ENCODE results near the gene CLDN2.

GRCh38 chrX:106906361-106906760, 13.8 kb upstream of the CLDN2 start:
- TF ChIP-seq POLR2A (IDR thresholded peaks at IDR 0.05), result no peak
- TF ChIP-seq, protein P1, sequence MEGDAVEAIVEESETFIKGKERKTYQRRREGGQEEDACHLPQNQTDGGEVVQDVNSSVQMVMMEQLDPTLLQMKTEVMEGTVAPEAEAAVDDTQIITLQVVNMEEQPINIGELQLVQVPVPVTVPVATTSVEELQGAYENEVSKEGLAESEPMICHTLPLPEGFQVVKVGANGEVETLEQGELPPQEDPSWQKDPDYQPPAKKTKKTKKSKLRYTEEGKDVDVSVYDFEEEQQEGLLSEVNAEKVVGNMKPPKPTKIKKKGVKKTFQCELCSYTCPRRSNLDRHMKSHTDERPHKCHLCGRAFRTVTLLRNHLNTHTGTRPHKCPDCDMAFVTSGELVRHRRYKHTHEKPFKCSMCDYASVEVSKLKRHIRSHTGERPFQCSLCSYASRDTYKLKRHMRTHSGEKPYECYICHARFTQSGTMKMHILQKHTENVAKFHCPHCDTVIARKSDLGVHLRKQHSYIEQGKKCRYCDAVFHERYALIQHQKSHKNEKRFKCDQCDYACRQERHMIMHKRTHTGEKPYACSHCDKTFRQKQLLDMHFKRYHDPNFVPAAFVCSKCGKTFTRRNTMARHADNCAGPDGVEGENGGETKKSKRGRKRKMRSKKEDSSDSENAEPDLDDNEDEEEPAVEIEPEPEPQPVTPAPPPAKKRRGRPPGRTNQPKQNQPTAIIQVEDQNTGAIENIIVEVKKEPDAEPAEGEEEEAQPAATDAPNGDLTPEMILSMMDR (IDR thresholded peaks at IDR 0.05), result no peak
- TF ChIP-seq EP300 (IDR thresholded peaks at IDR 0.05), result no peak

All from tibial nerve (tissue), 4 donors.